ENCODE results near the gene NR1H2.

The NR1H2 gene

GRCh38 chr19:50419022-50419579 is 42.8 kb downstream of the NR1H2 start:
- no peak overlapping the region for H3K4me3 ChIP-seq (ENCODE audit: low read depth, low read length)
- TF ChIP-seq, protein P1, sequence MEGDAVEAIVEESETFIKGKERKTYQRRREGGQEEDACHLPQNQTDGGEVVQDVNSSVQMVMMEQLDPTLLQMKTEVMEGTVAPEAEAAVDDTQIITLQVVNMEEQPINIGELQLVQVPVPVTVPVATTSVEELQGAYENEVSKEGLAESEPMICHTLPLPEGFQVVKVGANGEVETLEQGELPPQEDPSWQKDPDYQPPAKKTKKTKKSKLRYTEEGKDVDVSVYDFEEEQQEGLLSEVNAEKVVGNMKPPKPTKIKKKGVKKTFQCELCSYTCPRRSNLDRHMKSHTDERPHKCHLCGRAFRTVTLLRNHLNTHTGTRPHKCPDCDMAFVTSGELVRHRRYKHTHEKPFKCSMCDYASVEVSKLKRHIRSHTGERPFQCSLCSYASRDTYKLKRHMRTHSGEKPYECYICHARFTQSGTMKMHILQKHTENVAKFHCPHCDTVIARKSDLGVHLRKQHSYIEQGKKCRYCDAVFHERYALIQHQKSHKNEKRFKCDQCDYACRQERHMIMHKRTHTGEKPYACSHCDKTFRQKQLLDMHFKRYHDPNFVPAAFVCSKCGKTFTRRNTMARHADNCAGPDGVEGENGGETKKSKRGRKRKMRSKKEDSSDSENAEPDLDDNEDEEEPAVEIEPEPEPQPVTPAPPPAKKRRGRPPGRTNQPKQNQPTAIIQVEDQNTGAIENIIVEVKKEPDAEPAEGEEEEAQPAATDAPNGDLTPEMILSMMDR (IDR thresholded peaks at IDR 0.05; ENCODE audit: low read depth, low read length) = no peak

GRCh38 chr19:50419580-50420035 is 43.4 kb downstream of the NR1H2 start:
- no peak overlapping the region for H3K4me3 ChIP-seq (ENCODE audit: low read depth, low read length)
- TF ChIP-seq, protein P1 (IDR thresholded peaks at IDR 0.05; ENCODE audit: low read depth, low read length) = no peak

- TF ChIP-seq, protein P1 (IDR thresholded peaks at IDR 0.05; ENCODE audit: low read depth, low read length) = no peak
- H3K4me3 ChIP-seq (ENCODE audit: low read depth, low read length) = no peak overlapping the region
Observed at GRCh38 chr19:50420127-50420526, 43.9 kb downstream of the NR1H2 start.

- TF ChIP-seq, protein P1 (IDR thresholded peaks at IDR 0.05; ENCODE audit: low read depth, low read length) = no peak
- H3K4me3 ChIP-seq (ENCODE audit: low read depth, low read length) = no peak overlapping the region
Observed at GRCh38 chr19:50420808-50421207, 44.6 kb downstream of the NR1H2 start.

DNA sequence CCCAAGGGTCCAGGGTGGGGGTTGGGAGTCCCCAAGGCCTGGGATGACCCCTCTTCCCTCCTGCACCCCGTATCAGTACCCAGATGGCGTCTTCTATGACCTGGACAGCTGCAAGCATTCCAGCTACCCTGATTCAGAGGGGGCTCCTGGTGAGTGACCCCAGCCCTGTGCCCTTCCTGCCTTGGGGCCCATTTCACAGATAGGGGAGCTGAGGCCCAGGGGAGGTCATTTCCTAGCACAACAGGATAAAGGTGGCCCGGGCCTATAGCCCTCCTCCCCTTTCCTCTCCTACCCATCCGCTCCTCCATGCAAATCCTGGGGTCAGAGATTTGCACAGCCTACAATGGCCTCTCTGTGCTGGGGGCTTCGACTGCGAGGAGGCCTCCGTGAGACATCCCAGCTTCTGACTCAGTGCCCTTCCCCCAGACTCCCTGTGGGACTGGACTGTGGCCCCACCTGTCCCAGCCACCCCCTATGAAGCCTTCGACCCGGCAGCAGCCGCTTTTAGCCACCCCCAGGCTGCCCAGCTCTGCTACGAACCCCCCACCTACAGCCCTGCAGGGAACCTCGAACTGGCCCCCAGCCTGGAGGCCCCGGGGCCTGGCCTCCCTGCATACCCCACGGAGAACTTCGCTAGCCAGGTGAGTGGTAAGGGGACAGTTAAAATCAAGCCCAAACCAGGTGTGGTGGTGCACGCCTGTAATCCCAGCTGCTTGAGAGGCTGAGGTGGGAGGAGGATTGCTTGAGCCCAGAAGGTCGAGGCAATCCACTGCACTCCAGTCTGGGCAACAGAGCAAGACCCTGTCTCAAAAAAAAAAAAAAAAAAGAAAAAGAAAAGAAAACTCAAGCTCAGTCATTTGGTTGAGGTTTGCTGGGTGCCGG is 46.4 kb downstream of the NR1H2 start:
- no peak overlapping the region for H3K4me3 ChIP-seq (ENCODE audit: low read depth, low read length)
- TF ChIP-seq, protein P1 (IDR thresholded peaks at IDR 0.05; ENCODE audit: low read depth, low read length) = no peak

DNA sequence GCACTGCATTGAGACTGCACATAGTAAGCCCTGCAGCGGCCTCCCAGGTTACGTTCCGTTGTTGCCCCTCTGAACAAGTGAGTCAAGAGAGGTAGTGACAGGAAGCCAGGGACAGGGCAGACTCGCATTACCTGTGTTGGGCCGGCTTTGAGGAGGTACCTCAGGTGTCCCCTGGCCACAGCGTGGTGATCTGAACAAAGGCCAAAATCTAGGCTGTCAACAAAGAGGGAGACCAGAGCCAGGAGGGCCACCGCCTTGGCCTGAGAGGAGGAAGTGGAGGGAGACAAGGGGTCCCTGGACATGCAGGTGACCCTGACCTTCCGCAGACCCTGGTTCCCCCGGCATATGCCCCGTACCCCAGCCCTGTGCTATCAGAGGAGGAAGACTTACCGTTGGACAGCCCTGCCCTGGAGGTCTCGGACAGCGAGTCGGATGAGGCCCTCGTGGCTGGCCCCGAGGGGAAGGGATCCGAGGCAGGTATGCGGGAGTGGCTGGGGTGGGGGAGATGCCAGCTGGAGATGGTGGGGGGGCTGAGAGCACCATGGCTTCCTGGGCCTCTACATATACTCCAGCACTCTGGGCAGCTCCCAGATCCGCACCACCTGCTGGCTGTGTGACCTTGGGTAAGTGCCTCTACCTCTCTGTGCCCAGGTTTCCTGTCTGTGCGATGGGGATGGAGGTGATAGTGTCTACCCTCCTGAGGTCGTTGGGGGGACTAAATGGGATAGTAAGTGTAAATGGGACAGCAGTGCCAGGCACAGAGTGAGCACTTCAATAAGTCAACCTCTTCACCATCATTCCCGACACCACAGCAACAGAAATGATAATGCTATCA is 47.2 kb downstream of the NR1H2 start:
- no peak overlapping the region for H3K4me3 ChIP-seq (ENCODE audit: low read depth, low read length)
- TF ChIP-seq, protein P1 (IDR thresholded peaks at IDR 0.05; ENCODE audit: low read depth, low read length) = no peak
